Effector CD8-positive, alpha-beta T cell (primary cell): Measurements from ENCODE around the gene CELF6.
A peak's percentile ranks its signal among the peaks of the same experiment; 100 is the strongest.
"Not testable (repeated sequence)": the region's sequence is repeated elsewhere in the genome, so short reads cannot be mapped to it uniquely, and the experiment has no call there.

Experiments
- DNase-seq: peaks from one replicate; lab custom pipeline; 2025; lab: John Stamatoyannopoulos, UW

CELF6 gene

GRCh38 chr15:72318408-72318942, 1.5 kb downstream of the CELF6 start:
- no peak for DNase-seq

GRCh38 chr15:72315706-72316370, 4.1 kb downstream of the CELF6 start:
- DNase-seq = no peak

GRCh38 chr15:72313881-72314280, 6.1 kb downstream of the CELF6 start:
- no peak for DNase-seq

- DNase-seq = no peak
Observed at GRCh38 chr15:72313448-72313840, 6.5 kb downstream of the CELF6 start.

GRCh38 chr15:72312605-72313447, 7.1 kb downstream of the CELF6 start:
- DNase-seq = peak; percentile 27

- DNase-seq = no peak
Observed at GRCh38 chr15:72307026-72307425, 12.9 kb downstream of the CELF6 start.

- DNase-seq = no peak
Observed at GRCh38 chr15:72306211-72306785, 13.7 kb downstream of the CELF6 start.

GRCh38 chr15:72304596-72304995, 15.4 kb downstream of the CELF6 start:
- no peak for DNase-seq

GRCh38 chr15:72302955-72303354, 17.0 kb downstream of the CELF6 start:
- no peak for DNase-seq

- no peak for DNase-seq
Observed at GRCh38 chr15:72289597-72290325, 30.2 kb downstream of the CELF6 start.

- no peak for DNase-seq
Observed at GRCh38 chr15:72288796-72289596, 31.0 kb downstream of the CELF6 start.

- peak; percentile 10 for DNase-seq
Observed at GRCh38 chr15:72285927-72286516, 33.9 kb downstream of the CELF6 start.

- DNase-seq = no peak
Observed at GRCh38 chr15:72285402-72285801, 34.6 kb downstream of the CELF6 start.

- no peak for DNase-seq
Observed at GRCh38 chr15:72284781-72285180, 35.2 kb downstream of the CELF6 start.

GRCh38 chr15:72281713-72282112, 38.2 kb downstream of the CELF6 start:
- no peak for DNase-seq

- no peak for DNase-seq
Observed at GRCh38 chr15:72280751-72281150, 39.2 kb downstream of the CELF6 start.

- DNase-seq = no peak
Observed at GRCh38 chr15:72278737-72279136, 41.2 kb downstream of the CELF6 start.

GRCh38 chr15:72276326-72276700, 43.6 kb downstream of the CELF6 start:
- no peak for DNase-seq

- not testable (repeated sequence) for DNase-seq
Observed at GRCh38 chr15:72275635-72276325, 44.2 kb downstream of the CELF6 start.

- no peak for DNase-seq
Observed at GRCh38 chr15:72272997-72273352, 47.0 kb downstream of the CELF6 start.
